ENCODE results near the gene GNG5.
"Not testable (repeated sequence)": the region's sequence is repeated elsewhere in the genome, so short reads cannot be mapped to it uniquely, and the experiment has no call there.

GNG5 gene

GRCh38 chr1:84488107-84488506 is 18.3 kb downstream of the GNG5 start:
- no peak for DNase-seq (ENCODE audit: low read depth in 2 of 2)

GRCh38 chr1:84481317-84481716 is 25.1 kb downstream of the GNG5 start:
- no peak for DNase-seq (ENCODE audit: low read depth in 2 of 2)

GRCh38 chr1:84480650-84481049 is 25.7 kb downstream of the GNG5 start:
- DNase-seq (ENCODE audit: low read depth in 2 of 2) = no peak

GRCh38 chr1:84479998-84480397 is 26.4 kb downstream of the GNG5 start:
- DNase-seq (ENCODE audit: low read depth in 2 of 2) = no peak

GRCh38 chr1:84478876-84479868 is 27.2 kb downstream of the GNG5 start, which contains the start of gene RPF1:
Gene RPF1 (plus strand): TSS chr1:84479266. CDS start chr1:84479282, 16 bp downstream.
- DNase-seq (ENCODE audit: low read depth in 2 of 2) = peak; percentile 63 to 65

- no peak for DNase-seq (ENCODE audit: low read depth in 2 of 2)
Observed at GRCh38 chr1:84476225-84476624, 30.2 kb downstream of the GNG5 start.

- no peak for DNase-seq (ENCODE audit: low read depth in 2 of 2)
Observed at GRCh38 chr1:84467298-84467697, 39.1 kb downstream of the GNG5 start.

GRCh38 chr1:84462118-84462517 is 44.3 kb downstream of the GNG5 start:
- DNase-seq (ENCODE audit: low read depth in 2 of 2) = no peak

- DNase-seq (ENCODE audit: low read depth in 2 of 2) = no peak
Observed at GRCh38 chr1:84452436-84452835, 53.9 kb downstream of the GNG5 start.

- no peak for DNase-seq (ENCODE audit: low read depth in 2 of 2)
Observed at GRCh38 chr1:84450910-84451309, 55.5 kb downstream of the GNG5 start.

GRCh38 chr1:84448704-84449103 is 57.7 kb downstream of the GNG5 start:
- DNase-seq (ENCODE audit: low read depth in 2 of 2) = not testable (repeated sequence)
